Neural progenitor cell (in vitro differentiated cells): Measurements from ENCODE around the gene FMN1.

Experiments
- EZH2 ChIP-seq: fragments of 200-600 bp; sonication (generic); IDR thresholded peaks from 2 replicates; pipeline ENCODE4 v1.6.1; 2017; ENCODE audit warnings: antibody characterized with exemption, mild to moderate bottlenecking, moderate library complexity
- EZH2phosphoT487 ChIP-seq: fragments of 200-600 bp; sonication (generic); IDR thresholded peaks from 2 replicates; pipeline ENCODE4 v1.6.1; 2017; ENCODE audit warnings: antibody characterized with exemption
- TF ChIP-seq, protein P1 (sequence below): fragments of 200-600 bp; sonication (generic); IDR thresholded peaks from 2 replicates; pipeline ENCODE4 v1.5.1; 2017; ENCODE audit warnings: antibody characterized with exemption, mild to moderate bottlenecking

DNA sequence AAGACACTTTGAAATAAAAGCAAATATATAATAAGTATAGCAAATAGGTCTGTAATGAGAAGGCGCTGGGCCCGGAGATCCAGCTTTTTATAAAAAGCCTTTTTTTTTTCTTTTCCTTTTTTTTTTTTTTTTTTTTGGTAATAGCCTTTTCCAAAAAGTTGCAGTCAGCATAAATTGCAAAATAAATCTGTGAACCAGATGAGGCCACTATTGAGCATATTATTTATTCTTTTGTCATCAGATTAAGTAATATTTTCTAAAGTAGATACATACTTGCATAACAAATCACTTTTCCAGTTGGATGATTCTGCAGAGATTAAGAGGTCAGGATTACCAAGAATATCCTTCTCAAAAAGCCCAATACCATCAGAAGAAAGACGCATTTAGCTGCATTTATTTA is 24.9 kb downstream of the FMN1 start:
- TF ChIP-seq, protein P1, sequence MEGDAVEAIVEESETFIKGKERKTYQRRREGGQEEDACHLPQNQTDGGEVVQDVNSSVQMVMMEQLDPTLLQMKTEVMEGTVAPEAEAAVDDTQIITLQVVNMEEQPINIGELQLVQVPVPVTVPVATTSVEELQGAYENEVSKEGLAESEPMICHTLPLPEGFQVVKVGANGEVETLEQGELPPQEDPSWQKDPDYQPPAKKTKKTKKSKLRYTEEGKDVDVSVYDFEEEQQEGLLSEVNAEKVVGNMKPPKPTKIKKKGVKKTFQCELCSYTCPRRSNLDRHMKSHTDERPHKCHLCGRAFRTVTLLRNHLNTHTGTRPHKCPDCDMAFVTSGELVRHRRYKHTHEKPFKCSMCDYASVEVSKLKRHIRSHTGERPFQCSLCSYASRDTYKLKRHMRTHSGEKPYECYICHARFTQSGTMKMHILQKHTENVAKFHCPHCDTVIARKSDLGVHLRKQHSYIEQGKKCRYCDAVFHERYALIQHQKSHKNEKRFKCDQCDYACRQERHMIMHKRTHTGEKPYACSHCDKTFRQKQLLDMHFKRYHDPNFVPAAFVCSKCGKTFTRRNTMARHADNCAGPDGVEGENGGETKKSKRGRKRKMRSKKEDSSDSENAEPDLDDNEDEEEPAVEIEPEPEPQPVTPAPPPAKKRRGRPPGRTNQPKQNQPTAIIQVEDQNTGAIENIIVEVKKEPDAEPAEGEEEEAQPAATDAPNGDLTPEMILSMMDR: no peak
- TF ChIP-seq EZH2phosphoT487: no peak
- TF ChIP-seq EZH2: no peak
